HepG2 (cell line): Measurements from ENCODE around the gene FAT1. TPM values are rescaled to one million over a fixed set of nuclear protein-coding genes. Genes with fewer than 3 reads are reported as not detected.
A peak's percentile ranks its signal among the peaks of the same experiment; 100 is the strongest.

Source experiments
- CBFB ChIP-seq: sonication (generic); formaldehyde crosslinking; IDR thresholded peaks from 2 replicates; pipeline ENCODE4 v1.4.0; 2020; ENCODE audit warnings: missing genetic modification reagents
- FLYWCH1 ChIP-seq: sonication (generic); formaldehyde crosslinking; IDR thresholded peaks from 2 replicates; pipeline ENCODE4 v1.8.1; 2023; ENCODE audit warnings: mild to moderate bottlenecking, missing genetic modification reagents
- FOSL1 ChIP-seq: sonication (generic); formaldehyde crosslinking; IDR thresholded peaks from 2 replicates; pipeline ENCODE4 v1.9.0; 2021; ENCODE audit warnings: missing genetic modification reagents, borderline replicate concordance
- GPN1 ChIP-seq: sonication (generic); formaldehyde crosslinking; IDR thresholded peaks from 2 replicates; pipeline ENCODE4 v1.5.1; 2020; ENCODE audit warnings: missing genetic modification reagents, borderline replicate concordance
- HNF4G ChIP-seq, 2 experiments: sonication (generic) in 1 of 2; formaldehyde crosslinking in 1 of 2; IDR thresholded peaks; 2 replicates each; pipeline versions ENCODE4 v1.4.0 to v1.6.1; 2011 to 2020; ENCODE audit warnings: borderline replicate concordance in 2 of 2, low read depth in 2 of 2, mild to moderate bottlenecking in 2 of 2, low read length in 1 of 2, missing genetic modification reagents in 1 of 2, moderate library complexity in 1 of 2
- IRF2 ChIP-seq: IDR thresholded peaks from 2 replicates; pipeline ENCODE4 v1.6.1; 2018; ENCODE audit warnings: missing genetic modification reagents, missing compliant biosample characterization
- KDM3A ChIP-seq: IDR thresholded peaks from 2 replicates; pipeline ENCODE4 v1.6.1; 2018; ENCODE audit warnings: low read depth, missing compliant biosample characterization
- NFKBIZ ChIP-seq: IDR thresholded peaks from 2 replicates; pipeline ENCODE4 v1.6.1; 2018; ENCODE audit warnings: missing genetic modification reagents, missing compliant biosample characterization
- SATB2 ChIP-seq: sonication (generic); formaldehyde crosslinking; IDR thresholded peaks from 2 replicates; pipeline ENCODE4 v1.5.0; 2020; ENCODE audit warnings: missing genetic modification reagents
- SMAD3 ChIP-seq: sonication (generic); formaldehyde crosslinking; IDR thresholded peaks from 2 replicates; pipeline ENCODE4 v1.4.0; 2020; ENCODE audit warnings: missing genetic modification reagents
- SNAPC2 ChIP-seq: sonication (generic); formaldehyde crosslinking; IDR thresholded peaks from 2 replicates; pipeline ENCODE4 v1.8.1; 2022; ENCODE audit warnings: mild to moderate bottlenecking, missing genetic modification reagents
- ZBTB7B ChIP-seq: sonication (generic); formaldehyde crosslinking; IDR thresholded peaks from 2 replicates; pipeline ENCODE4 v1.4.0; 2020; ENCODE audit warnings: missing genetic modification reagents
- ZNF703 ChIP-seq: sonication (generic); formaldehyde crosslinking; IDR thresholded peaks from 2 replicates; pipeline ENCODE4 v1.5.1; 2020; ENCODE audit warnings: missing genetic modification reagents, mild to moderate bottlenecking, moderate library complexity, borderline replicate concordance
- polyA plus RNA-seq, 8 experiments: library from polyadenylated mRNA; depleted of rRNA in 3 of 8; stranded (reverse) in 7 of 8; unstranded in 1 of 8; fragments of >200 nt; fragmentation: Illumina TruSeq in 4 of 8; extraction: Trizol in 4 of 8; gene quantifications; 2 replicates each; pipeline versions ENCODE4 v1.2.1 to v1.2.3, GENCODE V29; 2011 to 2016; ENCODE audit warnings: low read depth in 4 of 8, missing spikeins in 1 of 8, mixed read lengths in 1 of 8; ENCODE audit not compliant: insufficient read depth in 1 of 8
- total RNA-seq, 5 experiments: library from RNA; depleted of rRNA; stranded (reverse); fragments of >200 nt; fragmentation: Illumina TruSeq; extraction: Trizol; gene quantifications; 2 replicates each; pipeline ENCODE4 v1.2.3, GENCODE V29; 2016; ENCODE audit warnings: low read depth in 1 of 5
- TF ChIP-seq, protein P1 (sequence below): sonication (generic); formaldehyde crosslinking; IDR thresholded peaks from 2 replicates; pipeline ENCODE4 v1.4.0; 2020; ENCODE audit warnings: mild to moderate bottlenecking, missing genetic modification reagents, borderline replicate concordance
- TF ChIP-seq, protein P2 (sequence below): sonication (generic); formaldehyde crosslinking; IDR thresholded peaks from 2 replicates; pipeline ENCODE4 v1.4.0; 2020; ENCODE audit warnings: mild to moderate bottlenecking, missing genetic modification reagents
- TF ChIP-seq, protein P3 (sequence below): sonication (generic); formaldehyde crosslinking; IDR thresholded peaks from 2 replicates; pipeline ENCODE4 v1.4.0; 2020; ENCODE audit warnings: mild to moderate bottlenecking, missing genetic modification reagents
- TF ChIP-seq, protein P4 (sequence below): sonication (generic); formaldehyde crosslinking; IDR thresholded peaks from 2 replicates; pipeline ENCODE4 v1.4.0; 2020; ENCODE audit warnings: missing genetic modification reagents
- TF ChIP-seq, protein P5 (sequence below): sonication (generic); formaldehyde crosslinking; IDR thresholded peaks from 2 replicates; pipeline ENCODE4 v1.8.1; 2022; ENCODE audit warnings: low read depth, mild to moderate bottlenecking, missing genetic modification reagents

FAT1 gene
- total and polyA plus RNA-seq, 2 of the 13 experiments (the other 11 are each of a cell fraction or from before 2014, with no cell fraction given), result 185 to 216 TPM

DNA sequence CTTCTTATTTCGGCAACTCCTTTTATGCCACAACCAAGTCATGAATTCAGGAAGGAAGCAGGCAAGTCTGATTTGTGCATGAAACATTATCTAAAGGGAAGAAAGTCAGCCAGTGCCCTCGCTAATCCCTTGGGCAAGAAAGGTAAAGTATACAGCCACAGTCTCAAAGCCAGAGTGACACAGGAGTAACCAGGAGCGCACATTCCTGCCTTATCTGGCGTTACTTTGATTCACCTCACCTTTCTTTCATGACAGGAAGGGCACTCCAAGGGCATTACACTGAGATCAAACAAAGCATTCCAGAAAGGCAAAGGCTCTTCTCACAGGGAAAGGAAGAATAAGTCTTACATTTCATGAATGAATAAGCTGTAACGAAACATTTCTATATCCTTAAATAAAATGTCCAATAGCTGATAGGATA lies 38.8 kb downstream of the FAT1 start (continued):
- TF ChIP-seq HNF4G (IDR thresholded peaks at IDR 0.05; ENCODE audit: borderline replicate concordance, low read depth, low read length), result peak; percentile 64; the same call in 1 of the 2 replicates
- TF ChIP-seq HNF4G (CRISPR knock-in tag; IDR thresholded peaks at IDR 0.05; ENCODE audit: borderline replicate concordance, low read depth), result peak; percentile 60; the same call in 1 of the 2 replicates
- TF ChIP-seq ZBTB7B (CRISPR knock-in tag), result peak; percentile 48; the same call in 1 of the 2 replicates
- TF ChIP-seq SATB2 (CRISPR knock-in tag), result no peak
- peak; percentile 80; the same call in 1 of the 2 replicates for TF ChIP-seq SNAPC2 (CRISPR knock-in tag)
- TF ChIP-seq, protein P1, sequence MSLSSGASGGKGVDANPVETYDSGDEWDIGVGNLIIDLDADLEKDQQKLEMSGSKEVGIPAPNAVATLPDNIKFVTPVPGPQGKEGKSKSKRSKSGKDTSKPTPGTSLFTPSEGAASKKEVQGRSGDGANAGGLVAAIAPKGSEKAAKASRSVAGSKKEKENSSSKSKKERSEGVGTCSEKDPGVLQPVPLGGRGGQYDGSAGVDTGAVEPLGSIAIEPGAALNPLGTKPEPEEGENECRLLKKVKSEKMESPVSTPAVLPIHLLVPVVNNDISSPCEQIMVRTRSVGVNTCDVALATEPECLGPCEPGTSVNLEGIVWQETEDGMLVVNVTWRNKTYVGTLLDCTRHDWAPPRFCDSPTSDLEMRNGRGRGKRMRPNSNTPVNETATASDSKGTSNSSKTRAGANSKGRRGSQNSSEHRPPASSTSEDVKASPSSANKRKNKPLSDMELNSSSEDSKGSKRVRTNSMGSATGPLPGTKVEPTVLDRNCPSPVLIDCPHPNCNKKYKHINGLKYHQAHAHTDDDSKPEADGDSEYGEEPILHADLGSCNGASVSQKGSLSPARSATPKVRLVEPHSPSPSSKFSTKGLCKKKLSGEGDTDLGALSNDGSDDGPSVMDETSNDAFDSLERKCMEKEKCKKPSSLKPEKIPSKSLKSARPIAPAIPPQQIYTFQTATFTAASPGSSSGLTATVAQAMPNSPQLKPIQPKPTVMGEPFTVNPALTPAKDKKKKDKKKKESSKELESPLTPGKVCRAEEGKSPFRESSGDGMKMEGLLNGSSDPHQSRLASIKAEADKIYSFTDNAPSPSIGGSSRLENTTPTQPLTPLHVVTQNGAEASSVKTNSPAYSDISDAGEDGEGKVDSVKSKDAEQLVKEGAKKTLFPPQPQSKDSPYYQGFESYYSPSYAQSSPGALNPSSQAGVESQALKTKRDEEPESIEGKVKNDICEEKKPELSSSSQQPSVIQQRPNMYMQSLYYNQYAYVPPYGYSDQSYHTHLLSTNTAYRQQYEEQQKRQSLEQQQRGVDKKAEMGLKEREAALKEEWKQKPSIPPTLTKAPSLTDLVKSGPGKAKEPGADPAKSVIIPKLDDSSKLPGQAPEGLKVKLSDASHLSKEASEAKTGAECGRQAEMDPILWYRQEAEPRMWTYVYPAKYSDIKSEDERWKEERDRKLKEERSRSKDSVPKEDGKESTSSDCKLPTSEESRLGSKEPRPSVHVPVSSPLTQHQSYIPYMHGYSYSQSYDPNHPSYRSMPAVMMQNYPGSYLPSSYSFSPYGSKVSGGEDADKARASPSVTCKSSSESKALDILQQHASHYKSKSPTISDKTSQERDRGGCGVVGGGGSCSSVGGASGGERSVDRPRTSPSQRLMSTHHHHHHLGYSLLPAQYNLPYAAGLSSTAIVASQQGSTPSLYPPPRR (CRISPR knock-in tag), result peak; percentile 80; the same call in 1 of the 2 replicates
- TF ChIP-seq, protein P2, sequence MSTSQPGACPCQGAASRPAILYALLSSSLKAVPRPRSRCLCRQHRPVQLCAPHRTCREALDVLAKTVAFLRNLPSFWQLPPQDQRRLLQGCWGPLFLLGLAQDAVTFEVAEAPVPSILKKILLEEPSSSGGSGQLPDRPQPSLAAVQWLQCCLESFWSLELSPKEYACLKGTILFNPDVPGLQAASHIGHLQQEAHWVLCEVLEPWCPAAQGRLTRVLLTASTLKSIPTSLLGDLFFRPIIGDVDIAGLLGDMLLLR (CRISPR knock-in tag), result no peak
- TF ChIP-seq GPN1 (CRISPR knock-in tag), result no peak
- TF ChIP-seq NFKBIZ (CRISPR knock-in tag), result peak; percentile 93; the same call in 1 of the 2 replicates
- TF ChIP-seq ZNF703 (CRISPR knock-in tag), result no peak
- peak; percentile 75; the same call in 1 of the 2 replicates for TF ChIP-seq FOSL1 (CRISPR knock-in tag)
- TF ChIP-seq KDM3A (CRISPR knock-in tag), result no peak
- peak; percentile 76; the same call in 1 of the 2 replicates for TF ChIP-seq IRF2 (CRISPR knock-in tag)
- peak; percentile 48; the same call in 1 of the 2 replicates for TF ChIP-seq CBFB (CRISPR knock-in tag)
- no peak; the same call in 1 of the 2 replicates for TF ChIP-seq SMAD3
- TF ChIP-seq, protein P3, sequence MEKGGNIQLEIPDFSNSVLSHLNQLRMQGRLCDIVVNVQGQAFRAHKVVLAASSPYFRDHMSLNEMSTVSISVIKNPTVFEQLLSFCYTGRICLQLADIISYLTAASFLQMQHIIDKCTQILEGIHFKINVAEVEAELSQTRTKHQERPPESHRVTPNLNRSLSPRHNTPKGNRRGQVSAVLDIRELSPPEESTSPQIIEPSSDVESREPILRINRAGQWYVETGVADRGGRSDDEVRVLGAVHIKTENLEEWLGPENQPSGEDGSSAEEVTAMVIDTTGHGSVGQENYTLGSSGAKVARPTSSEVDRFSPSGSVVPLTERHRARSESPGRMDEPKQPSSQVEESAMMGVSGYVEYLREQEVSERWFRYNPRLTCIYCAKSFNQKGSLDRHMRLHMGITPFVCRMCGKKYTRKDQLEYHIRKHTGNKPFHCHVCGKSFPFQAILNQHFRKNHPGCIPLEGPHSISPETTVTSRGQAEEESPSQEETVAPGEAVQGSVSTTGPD (CRISPR knock-in tag), result peak; percentile 92
- TF ChIP-seq FLYWCH1 (CRISPR knock-in tag), result no peak
- TF ChIP-seq, protein P4, sequence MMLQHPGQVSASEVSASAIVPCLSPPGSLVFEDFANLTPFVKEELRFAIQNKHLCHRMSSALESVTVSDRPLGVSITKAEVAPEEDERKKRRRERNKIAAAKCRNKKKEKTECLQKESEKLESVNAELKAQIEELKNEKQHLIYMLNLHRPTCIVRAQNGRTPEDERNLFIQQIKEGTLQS (CRISPR knock-in tag), result peak; percentile 71
- TF ChIP-seq, protein P5, sequence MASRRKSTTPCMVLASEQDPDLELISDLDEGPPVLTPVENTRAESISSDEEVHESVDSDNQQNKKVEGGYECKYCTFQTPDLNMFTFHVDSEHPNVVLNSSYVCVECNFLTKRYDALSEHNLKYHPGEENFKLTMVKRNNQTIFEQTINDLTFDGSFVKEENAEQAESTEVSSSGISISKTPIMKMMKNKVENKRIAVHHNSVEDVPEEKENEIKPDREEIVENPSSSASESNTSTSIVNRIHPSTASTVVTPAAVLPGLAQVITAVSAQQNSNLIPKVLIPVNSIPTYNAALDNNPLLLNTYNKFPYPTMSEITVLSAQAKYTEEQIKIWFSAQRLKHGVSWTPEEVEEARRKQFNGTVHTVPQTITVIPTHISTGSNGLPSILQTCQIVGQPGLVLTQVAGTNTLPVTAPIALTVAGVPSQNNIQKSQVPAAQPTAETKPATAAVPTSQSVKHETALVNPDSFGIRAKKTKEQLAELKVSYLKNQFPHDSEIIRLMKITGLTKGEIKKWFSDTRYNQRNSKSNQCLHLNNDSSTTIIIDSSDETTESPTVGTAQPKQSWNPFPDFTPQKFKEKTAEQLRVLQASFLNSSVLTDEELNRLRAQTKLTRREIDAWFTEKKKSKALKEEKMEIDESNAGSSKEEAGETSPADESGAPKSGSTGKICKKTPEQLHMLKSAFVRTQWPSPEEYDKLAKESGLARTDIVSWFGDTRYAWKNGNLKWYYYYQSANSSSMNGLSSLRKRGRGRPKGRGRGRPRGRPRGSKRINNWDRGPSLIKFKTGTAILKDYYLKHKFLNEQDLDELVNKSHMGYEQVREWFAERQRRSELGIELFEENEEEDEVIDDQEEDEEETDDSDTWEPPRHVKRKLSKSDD, result no peak
